ENCODE measurements around the gene MESP2.

The MESP2 gene

GRCh38 chr15:89799011-89799911 is 23.1 kb downstream of the MESP2 start:
- Histone ChIP-seq H3K9ac (ENCODE audit: low read depth, low read length, poor library complexity, severe bottlenecking) (no peak overlapping the region), H3K4me3 (ENCODE audit: low read length, poor library complexity, severe bottlenecking) (no peak overlapping the region), H4K20me1 (ENCODE audit: insufficient read depth, low read length, poor library complexity, severe bottlenecking) (no peaks in the 10 kb centered on the region), H3K4me2 (ENCODE audit: low read depth, low read length, poor library complexity, severe bottlenecking) (no peak overlapping the region), H3K4me1 (ENCODE audit: insufficient read depth, low read length, poor library complexity, severe bottlenecking) (no peaks in the 10 kb centered on the region), H3K9me3 (ENCODE audit: insufficient read depth, low read depth, low read length) (no peaks in the 10 kb centered on the region), H2AFZ (ENCODE audit: low read length) (no peak overlapping the region), H3K27me3 (ENCODE audit: insufficient read depth, low read length, poor library complexity, severe bottlenecking) (no peaks in the 10 kb centered on the region), H3F3A (ENCODE audit: low read depth) (no peaks in the 10 kb centered on the region), H3K36me3 (ENCODE audit: insufficient read depth, low read length) (no peaks in the 10 kb centered on the region), H3K79me2 (ENCODE audit: insufficient read depth, low read length) (no peaks in the 10 kb centered on the region), H3K9me2 (replicated peaks; ENCODE audit: low read depth, low read length) (no peaks in the 10 kb centered on the region)
- TF ChIP-seq, protein P1, sequence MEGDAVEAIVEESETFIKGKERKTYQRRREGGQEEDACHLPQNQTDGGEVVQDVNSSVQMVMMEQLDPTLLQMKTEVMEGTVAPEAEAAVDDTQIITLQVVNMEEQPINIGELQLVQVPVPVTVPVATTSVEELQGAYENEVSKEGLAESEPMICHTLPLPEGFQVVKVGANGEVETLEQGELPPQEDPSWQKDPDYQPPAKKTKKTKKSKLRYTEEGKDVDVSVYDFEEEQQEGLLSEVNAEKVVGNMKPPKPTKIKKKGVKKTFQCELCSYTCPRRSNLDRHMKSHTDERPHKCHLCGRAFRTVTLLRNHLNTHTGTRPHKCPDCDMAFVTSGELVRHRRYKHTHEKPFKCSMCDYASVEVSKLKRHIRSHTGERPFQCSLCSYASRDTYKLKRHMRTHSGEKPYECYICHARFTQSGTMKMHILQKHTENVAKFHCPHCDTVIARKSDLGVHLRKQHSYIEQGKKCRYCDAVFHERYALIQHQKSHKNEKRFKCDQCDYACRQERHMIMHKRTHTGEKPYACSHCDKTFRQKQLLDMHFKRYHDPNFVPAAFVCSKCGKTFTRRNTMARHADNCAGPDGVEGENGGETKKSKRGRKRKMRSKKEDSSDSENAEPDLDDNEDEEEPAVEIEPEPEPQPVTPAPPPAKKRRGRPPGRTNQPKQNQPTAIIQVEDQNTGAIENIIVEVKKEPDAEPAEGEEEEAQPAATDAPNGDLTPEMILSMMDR (conservative IDR thresholded peaks at IDR 0.05; ENCODE audit: low read length) = no peak
- no peak for TF ChIP-seq EZH2phosphoT487 (IDR thresholded peaks at IDR 0.05; ENCODE audit: borderline replicate concordance)

GRCh38 chr15:89799918-89800498 is 23.9 kb downstream of the MESP2 start:
- Histone ChIP-seq H3F3A (ENCODE audit: low read depth) (no peaks in the 10 kb centered on the region), H3K4me3 (ENCODE audit: low read length, poor library complexity, severe bottlenecking) (no peak overlapping the region), H2AFZ (ENCODE audit: low read length) (no peak overlapping the region), H3K4me1 (ENCODE audit: insufficient read depth, low read length, poor library complexity, severe bottlenecking) (no peaks in the 10 kb centered on the region), H3K27me3 (ENCODE audit: insufficient read depth, low read length, poor library complexity, severe bottlenecking) (no peaks in the 10 kb centered on the region), H3K79me2 (ENCODE audit: insufficient read depth, low read length) (no peaks in the 10 kb centered on the region), H3K9me3 (ENCODE audit: insufficient read depth, low read depth, low read length) (no peaks in the 10 kb centered on the region), H3K36me3 (ENCODE audit: insufficient read depth, low read length) (no peaks in the 10 kb centered on the region), H3K4me2 (ENCODE audit: low read depth, low read length, poor library complexity, severe bottlenecking) (no peak overlapping the region), H4K20me1 (ENCODE audit: insufficient read depth, low read length, poor library complexity, severe bottlenecking) (no peaks in the 10 kb centered on the region), H3K9me2 (replicated peaks; ENCODE audit: low read depth, low read length) (no peaks in the 10 kb centered on the region), H3K9ac (ENCODE audit: low read depth, low read length, poor library complexity, severe bottlenecking) (no peak overlapping the region)
- TF ChIP-seq EZH2phosphoT487 (IDR thresholded peaks at IDR 0.05; ENCODE audit: borderline replicate concordance) = no peak

DNA sequence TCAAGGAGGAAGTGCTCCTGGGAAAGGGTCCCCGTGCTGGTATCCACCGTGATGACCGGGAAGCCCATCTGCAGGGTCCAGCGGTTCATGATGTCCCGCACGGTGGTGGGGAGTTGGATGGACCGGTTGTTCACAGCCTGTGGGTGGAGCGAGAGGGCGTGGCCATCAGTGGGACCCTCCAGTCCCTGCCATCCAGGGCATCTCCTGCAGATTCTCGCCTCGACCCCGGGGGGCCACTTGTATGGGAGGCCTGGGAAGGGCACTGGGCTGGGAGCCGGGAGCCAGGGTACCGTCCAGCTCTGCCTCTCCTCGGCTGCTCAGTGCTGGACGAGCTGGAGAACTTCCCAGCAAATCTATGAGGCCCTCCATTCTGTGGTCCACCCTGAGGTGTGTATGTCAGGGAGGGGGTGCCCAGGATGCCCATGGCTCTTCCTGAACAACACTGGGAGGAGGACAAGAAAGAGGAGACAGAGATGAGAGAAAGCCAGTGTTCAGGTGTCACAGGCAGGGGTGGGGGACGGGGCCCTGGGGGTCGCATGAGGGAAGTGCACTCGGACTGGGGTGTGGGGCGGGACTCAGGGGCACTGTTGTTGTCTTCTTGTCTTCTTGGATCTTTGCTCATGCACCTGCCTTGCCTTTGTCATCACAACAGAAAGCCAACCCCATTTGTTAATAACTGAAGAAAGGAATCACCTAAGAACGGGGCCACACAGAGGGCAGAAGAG is 25.5 kb downstream of the MESP2 start:
- Histone ChIP-seq H3K4me2 (ENCODE audit: low read depth, low read length, poor library complexity, severe bottlenecking) (no peak overlapping the region), H3K4me1 (ENCODE audit: insufficient read depth, low read length, poor library complexity, severe bottlenecking) (no peaks in the 10 kb centered on the region), H2AFZ (ENCODE audit: low read length) (no peak overlapping the region), H3K9me2 (replicated peaks; ENCODE audit: low read depth, low read length) (no peaks in the 10 kb centered on the region), H4K20me1 (ENCODE audit: insufficient read depth, low read length, poor library complexity, severe bottlenecking) (no peaks in the 10 kb centered on the region), H3K9me3 (ENCODE audit: insufficient read depth, low read depth, low read length) (no peaks in the 10 kb centered on the region), H3K36me3 (ENCODE audit: insufficient read depth, low read length) (no peaks in the 10 kb centered on the region), H3K79me2 (ENCODE audit: insufficient read depth, low read length) (no peaks in the 10 kb centered on the region), H3F3A (ENCODE audit: low read depth) (no peaks in the 10 kb centered on the region), H3K27me3 (ENCODE audit: insufficient read depth, low read length, poor library complexity, severe bottlenecking) (no peaks in the 10 kb centered on the region), H3K9ac (ENCODE audit: low read depth, low read length, poor library complexity, severe bottlenecking) (no peak overlapping the region), H3K4me3 (ENCODE audit: low read length, poor library complexity, severe bottlenecking) (no peak overlapping the region)
- no peak for TF ChIP-seq EZH2phosphoT487 (IDR thresholded peaks at IDR 0.05; ENCODE audit: borderline replicate concordance)
- TF ChIP-seq, protein P1 (conservative IDR thresholded peaks at IDR 0.05; ENCODE audit: low read length) = no peak
